Esophagus squamous epithelium (tissue), 5 donors: ENCODE measurements around the gene FOSL2. TPM values are rescaled to one million over a fixed set of nuclear protein-coding genes. Genes with fewer than 3 reads are reported as not detected.

Experiments used
- DNase-seq: peaks from one replicate; lab custom pipeline; 2025; lab: John Stamatoyannopoulos, UW
- H3K27ac ChIP-seq, 4 donors: fragments of 200-600 bp; sonication (generic); one replicate each; pipeline ENCODE4 v1.5.1; 2016 to 2019; ENCODE audit warnings: mild to moderate bottlenecking in 1 of 4
- H3K27me3 ChIP-seq, 4 donors: fragments of 200-600 bp; sonication (generic); 1 replicate in 3 of 4; 2 replicates in 1 of 4; pipeline versions ENCODE4 v1.5.1 to v1.6.0; 2017 to 2021; ENCODE audit warnings: antibody characterized with exemption in 1 of 4
- H3K36me3 ChIP-seq, 3 donors: fragments of 200-600 bp; sonication (generic); one replicate each; pipeline ENCODE4 v1.5.1; 2016 to 2019
- H3K4me1 ChIP-seq, 3 donors: fragments of 200-600 bp; sonication (generic); one replicate each; pipeline ENCODE4 v1.5.1; 2017 to 2019
- H3K4me3 ChIP-seq, 4 donors: fragments of 200-600 bp; sonication (generic); 1 replicate in 3 of 4; 2 replicates in 1 of 4; pipeline ENCODE4 v1.5.1; 2016 to 2019; ENCODE audit warnings: mild to moderate bottlenecking in 2 of 4, moderate library complexity in 1 of 4
- H3K9me3 ChIP-seq, 3 donors: fragments of 200-600 bp; sonication (generic); one replicate each; pipeline ENCODE4 v1.5.1; 2016 to 2019
- CTCF ChIP-seq, 6 experiments: fragments of 450-650 bp in 4 of 6; fragments of 200-600 bp in 2 of 6; sonication (generic) in 2 of 6; IDR thresholded peaks; one replicate each; pipeline ENCODE4 v1.5.1; 2016 to 2019; ENCODE audit warnings: antibody characterized with exemption in 6 of 6, mild to moderate bottlenecking in 4 of 6, moderate library complexity in 4 of 6
- POLR2A ChIP-seq, 4 donors: fragments of 450-650 bp; IDR thresholded peaks; one replicate each; pipeline ENCODE4 v1.6.1; 2017; ENCODE audit warnings: antibody characterized with exemption in 4 of 4, mild to moderate bottlenecking in 4 of 4, moderate library complexity in 3 of 4
- WGBS, 2 donors: methylation state at CpG; one replicate each; pipeline ENCODE4 v1.1.5; 2018; 5-methylcytosine and 5-hydroxymethylcytosine counted together
- intact Hi-C: fragments of 100-400 bp; cut with DNase I; formaldehyde crosslinking; loops from one replicate; pipeline ENCODE4 v1.15.0; 2022
- total RNA-seq, 4 donors: library from RNA; depleted of rRNA; stranded (reverse); fragments of >200 nt; gene quantifications; one replicate each; pipeline ENCODE4 v1.1.0, GENCODE V29; 2016
- donor health status: DM: yes; HTN: yes; CAD: no.

Gene FOSL2
- total RNA-seq, 4 donors from 2014 or later = 100 to 234 (median 144) TPM

DNA sequence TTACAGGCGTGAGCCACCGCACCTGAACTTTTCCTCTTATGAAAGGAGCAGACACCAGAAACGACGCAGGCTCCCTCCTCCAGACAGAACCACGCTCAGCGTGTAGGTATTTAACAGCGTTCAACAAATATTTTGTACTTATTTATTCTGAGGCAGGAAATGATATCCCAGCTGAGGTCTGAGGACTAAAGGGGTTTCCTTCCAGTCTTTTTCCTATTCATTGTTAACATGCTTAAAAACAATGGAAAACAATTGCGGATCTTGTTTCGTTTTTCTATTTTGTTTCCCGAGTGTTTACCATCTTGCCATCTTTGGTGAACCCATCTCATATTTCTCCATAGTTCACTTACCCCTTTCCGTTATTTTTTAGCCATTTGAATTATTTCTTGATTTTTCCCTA, 43.7 kb upstream of the FOSL2 start:
- no peaks in the 10 kb centered on the region for H3K27me3 ChIP-seq
- TF ChIP-seq CTCF (IDR thresholded peaks at IDR 0.05) (no peak), POLR2A (IDR thresholded peaks at IDR 0.05) (no peak)
- no peak overlapping the region for H3K4me3 ChIP-seq
- intact Hi-C loops = no loop called here
- H3K36me3 ChIP-seq = no peaks in the 10 kb centered on the region
- 85 to 90% methylated on average over 9 to 11 of the region's 11 CpGs for WGBS, 2 donors
- H3K9me3 ChIP-seq = no peaks in the 10 kb centered on the region
- peak overlapping the region in 1 of 4 donors; percentile 39 for H3K27ac ChIP-seq
- no peak for DNase-seq
- H3K4me1 ChIP-seq = peaks cover 12 to 49% (median 13%) of the 10 kb centered on the region in 3 donors

GRCh38 chr2:28349546-28350165, 43.0 kb upstream of the FOSL2 start:
- H3K4me1 ChIP-seq = peaks cover 12 to 45% (median 13%) of the 10 kb centered on the region in 3 donors
- TF ChIP-seq CTCF (IDR thresholded peaks at IDR 0.05) = no peak
- TF ChIP-seq POLR2A (IDR thresholded peaks at IDR 0.05) = no peak
- H3K27ac ChIP-seq = no peak overlapping the region
- intact Hi-C loops = no loop called here
- H3K4me3 ChIP-seq = no peak overlapping the region
- WGBS, 2 donors = 71 to 73% methylated on average over 7 to 8 of the region's 11 CpGs
- DNase-seq = no peak
- H3K27me3 ChIP-seq = no peaks in the 10 kb centered on the region
- no peaks in the 10 kb centered on the region for H3K36me3 ChIP-seq
- no peaks in the 10 kb centered on the region for H3K9me3 ChIP-seq

GRCh38 chr2:28350196-28350595, 42.5 kb upstream of the FOSL2 start:
- intact Hi-C loops = no loop called here
- Histone ChIP-seq H3K27ac (no peak overlapping the region), H3K27me3 (no peaks in the 10 kb centered on the region), H3K36me3 (no peaks in the 10 kb centered on the region), H3K9me3 (no peaks in the 10 kb centered on the region), H3K4me1 (peaks cover 11 to 45% (median 14%) of the 10 kb centered on the region in 3 donors), H3K4me3 (no peak overlapping the region)
- WGBS, 2 donors = 87 to 89% methylated on average over 3 to 12 of the region's 17 CpGs
- no peak for TF ChIP-seq POLR2A (IDR thresholded peaks at IDR 0.05)
- no peak for TF ChIP-seq CTCF (IDR thresholded peaks at IDR 0.05)
- no peak for DNase-seq

- TF ChIP-seq POLR2A (IDR thresholded peaks at IDR 0.05) (no peak), CTCF (IDR thresholded peaks at IDR 0.05) (no peak)
- Histone ChIP-seq H3K9me3 (no peaks in the 10 kb centered on the region), H3K36me3 (no peaks in the 10 kb centered on the region), H3K27ac (no peak overlapping the region), H3K4me1 (peaks cover 16 to 51% (median 21%) of the 10 kb centered on the region in 3 donors), H3K4me3 (no peak overlapping the region), H3K27me3 (no peaks in the 10 kb centered on the region)
- intact Hi-C loops = no loop called here
- DNase-seq = no peak
- WGBS, 2 donors = 86 to 92% methylated on average over 1 to 3 of the region's 11 CpGs
Measured at GRCh38 chr2:28350791-28351285, 41.8 kb upstream of the FOSL2 start.

GRCh38 chr2:28351621-28352020, 41.0 kb upstream of the FOSL2 start:
- H3K27ac ChIP-seq = peak overlapping the region in 1 of 4 donors; percentile 25
- peaks cover 22 to 52% (median 29%) of the 10 kb centered on the region in 3 donors for H3K4me1 ChIP-seq
- TF ChIP-seq POLR2A (IDR thresholded peaks at IDR 0.05) (no peak), CTCF (IDR thresholded peaks at IDR 0.05) (no peak)
- no peak for DNase-seq
- H3K9me3 ChIP-seq = no peaks in the 10 kb centered on the region
- 76 to 90% methylated on average over 3 to 5 of the region's 5 CpGs for WGBS, 2 donors
- no peak overlapping the region for H3K4me3 ChIP-seq
- no peaks in the 10 kb centered on the region for H3K36me3 ChIP-seq
- intact Hi-C loops = no loop called here
- H3K27me3 ChIP-seq = no peaks in the 10 kb centered on the region
